SK-N-SH treated with all-trans-retinoic acid at 6 μM for 48 hours (cell line): Measurements from ENCODE around the gene PRSS36.

Experiments used
- ATAC-seq: fragments of 200-7000 bp; cut with Tn5 transposase; 3 replicates; pipeline ENCODE4 v1.9.1; 2020; ENCODE audit warnings: mild to moderate bottlenecking, moderate library complexity
- CREB5 ChIP-seq: fragments of 250-450 bp; sonication (Bioruptor Pico); IDR thresholded peaks from 2 replicates; pipeline ENCODE4 v1.5.1; 2020; ENCODE audit warnings: low read depth, mild to moderate bottlenecking, moderate library complexity
- CSDC2 ChIP-seq: fragments of 250-450 bp; sonication (Bioruptor Pico); IDR thresholded peaks from 2 replicates; pipeline ENCODE4 v1.5.0; 2020; ENCODE audit warnings: mild to moderate bottlenecking, moderate library complexity
- CSRNP3 ChIP-seq: fragments of 250-450 bp; sonication (Bioruptor Pico); IDR thresholded peaks from 2 replicates; pipeline ENCODE4 v1.5.1; 2021; ENCODE audit warnings: mild to moderate bottlenecking, moderate library complexity
- ESRRG ChIP-seq: fragments of 250-450 bp; sonication (Bioruptor Pico); IDR thresholded peaks from 2 replicates; pipeline ENCODE4 v1.6.1; 2021; ENCODE audit warnings: mild to moderate bottlenecking
- GLIS3 ChIP-seq: fragments of 250-450 bp; sonication (Bioruptor Pico); IDR thresholded peaks from 2 replicates; pipeline ENCODE4 v1.5.0; 2020; ENCODE audit warnings: mild to moderate bottlenecking, moderate library complexity
- ISL1 ChIP-seq: fragments of 250-450 bp; sonication (Bioruptor Pico); IDR thresholded peaks from 2 replicates; pipeline ENCODE4 v2.1.2; 2022; ENCODE audit warnings: mild to moderate bottlenecking, moderate library complexity
- OSR1 ChIP-seq: fragments of 250-450 bp; sonication (Bioruptor Pico); IDR thresholded peaks from 2 replicates; pipeline ENCODE4 v1.8.0; 2022; ENCODE audit warnings: moderate library complexity, mild to moderate bottlenecking, inconsistent platforms
- PATZ1 ChIP-seq: fragments of 250-450 bp; sonication (Bioruptor Pico); IDR thresholded peaks from 2 replicates; pipeline ENCODE4 v1.8.0; 2020; ENCODE audit warnings: mild to moderate bottlenecking, moderate library complexity, borderline replicate concordance
- RARB ChIP-seq: fragments of 250-450 bp; sonication (Bioruptor Pico); IDR thresholded peaks from 2 replicates; pipeline ENCODE4 v1.8.0; 2021; ENCODE audit warnings: mild to moderate bottlenecking, moderate library complexity
- SNAI2 ChIP-seq: fragments of 250-450 bp; sonication (Bioruptor Pico); IDR thresholded peaks from 2 replicates; pipeline ENCODE4 v1.5.0; 2020; ENCODE audit warnings: mild to moderate bottlenecking, moderate library complexity
- TCF4 ChIP-seq: fragments of 250-450 bp; sonication (Bioruptor Pico); IDR thresholded peaks from 2 replicates; pipeline ENCODE4 v1.8.0; 2021; ENCODE audit warnings: mild to moderate bottlenecking, moderate library complexity, borderline replicate concordance
- TOX ChIP-seq: fragments of 250-450 bp; sonication (Bioruptor Pico); IDR thresholded peaks from 2 replicates; pipeline ENCODE4 v1.8.0; 2021; ENCODE audit warnings: mild to moderate bottlenecking, moderate library complexity, borderline replicate concordance
- TSHZ2 ChIP-seq: fragments of 250-450 bp; sonication (Bioruptor Pico); IDR thresholded peaks from 2 replicates; pipeline ENCODE4 v1.5.0; 2020; ENCODE audit warnings: mild to moderate bottlenecking, moderate library complexity
- ZC3H10 ChIP-seq: fragments of 250-450 bp; sonication (Bioruptor Pico); IDR thresholded peaks from 2 replicates; pipeline ENCODE4 v1.5.1; 2021; ENCODE audit warnings: mild to moderate bottlenecking, moderate library complexity
- ZFP30 ChIP-seq: fragments of 450-650 bp; formaldehyde crosslinking; IDR thresholded peaks from 2 replicates; pipeline ENCODE4 v1.5.0; 2022; ENCODE audit warnings: mild to moderate bottlenecking, moderate library complexity
- ZNF565 ChIP-seq: fragments of 450-650 bp; formaldehyde crosslinking; conservative IDR thresholded peaks from 2 replicates; pipeline ENCODE4 v1.5.0; 2020; ENCODE audit warnings: low read depth, mild to moderate bottlenecking, moderate library complexity
- ZNF70 ChIP-seq: fragments of 450-650 bp; formaldehyde crosslinking; IDR thresholded peaks from 2 replicates; pipeline ENCODE4 v1.5.0; 2020; ENCODE audit warnings: mild to moderate bottlenecking, moderate library complexity
- ZNF8 ChIP-seq: fragments of 450-650 bp; formaldehyde crosslinking; IDR thresholded peaks from 2 replicates; pipeline ENCODE4 v1.5.0; 2020; ENCODE audit warnings: mild to moderate bottlenecking, moderate library complexity

PRSS36 gene

GRCh38 chr16:31127182-31127581 lies 22.7 kb downstream of the PRSS36 start:
- ATAC-seq, result no peak
- no peak for TF ChIP-seq TSHZ2 (CRISPR knock-in tag)
- no peak for TF ChIP-seq CREB5 (CRISPR knock-in tag)
- TF ChIP-seq ZNF8 (CRISPR knock-in tag), result no peak
- TF ChIP-seq ISL1 (CRISPR knock-in tag), result no peak

- no peak for TF ChIP-seq TCF4
- no peak for TF ChIP-seq ZNF8 (CRISPR knock-in tag)
- TF ChIP-seq ZC3H10 (CRISPR knock-in tag), result no peak
- TF ChIP-seq ZFP30 (CRISPR knock-in tag), result no peak
- TF ChIP-seq ZNF70 (CRISPR knock-in tag), result no peak
- no peak; the same call in 2 of the 3 replicates for ATAC-seq
Observed at GRCh38 chr16:31125844-31126243, 24.0 kb downstream of the PRSS36 start.

GRCh38 chr16:31120129-31120528 lies 29.7 kb downstream of the PRSS36 start:
- no peak for ATAC-seq
- TF ChIP-seq GLIS3 (CRISPR knock-in tag) (no peak), ISL1 (CRISPR knock-in tag) (no peak), PATZ1 (CRISPR knock-in tag) (no peak), CSDC2 (CRISPR knock-in tag) (no peak), OSR1 (no peak), ZNF70 (CRISPR knock-in tag) (no peak), TOX (no peak), ESRRG (CRISPR knock-in tag) (no peak), CREB5 (CRISPR knock-in tag) (no peak), ZNF565 (CRISPR knock-in tag) (no peak), RARB (CRISPR knock-in tag) (no peak), SNAI2 (CRISPR knock-in tag) (no peak), CSRNP3 (CRISPR knock-in tag) (no peak), ZC3H10 (CRISPR knock-in tag) (no peak), TSHZ2 (CRISPR knock-in tag) (no peak), ZFP30 (CRISPR knock-in tag) (no peak)
